GM12892 (cell line): ENCODE data around the gene PGA5.

Experiments used
- POLR2A ChIP-seq: IDR thresholded peaks from 2 replicates; pipeline ENCODE4 v1.6.1; 2011; ENCODE audit warnings: low read depth, low read length, control low read depth
- POLR2AphosphoS5 ChIP-seq: IDR thresholded peaks from 2 replicates; pipeline ENCODE4 v1.6.1; 2011; ENCODE audit warnings: low read depth, low read length, control low read depth

- TF ChIP-seq POLR2AphosphoS5 (no peak), POLR2A (no peak)
These were observed 46.5 kb downstream of the PGA5 start for GRCh38 chr11:61287338-61287977.
